Measurements from ENCODE around the gene HECTD1.
"Not testable (repeated sequence)": the region's sequence is repeated elsewhere in the genome, so short reads cannot be mapped to it uniquely, and the experiment has no call there.

Gene HECTD1

DNA sequence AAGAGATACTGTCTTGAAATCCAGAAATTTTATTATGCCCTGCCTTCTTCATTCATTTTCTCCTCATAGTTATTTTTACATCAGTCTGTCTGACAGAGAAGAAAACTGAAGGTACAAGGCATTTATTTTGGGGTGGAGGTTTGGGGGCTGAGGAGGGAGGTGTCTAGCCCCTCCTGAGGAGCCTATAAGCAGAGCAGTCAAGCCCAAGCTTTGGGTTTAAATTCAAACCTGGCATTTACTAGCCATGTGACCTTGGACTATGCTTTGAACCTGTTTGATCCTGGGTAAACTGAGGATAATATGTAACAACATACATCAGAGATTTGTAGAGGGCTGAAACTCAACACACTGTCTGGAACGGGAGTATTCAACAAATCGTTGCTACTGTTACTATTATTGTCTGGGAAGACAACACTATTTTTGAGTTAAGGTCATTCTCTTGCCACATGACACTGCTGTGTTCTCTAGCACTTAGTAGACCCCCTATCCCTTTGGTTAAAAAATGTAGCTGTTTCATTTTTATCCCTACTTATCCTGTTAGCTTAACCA, 115.4 kb downstream of the HECTD1 start:
- DNase-seq (ENCODE audit: low spot score), result no peak

DNA sequence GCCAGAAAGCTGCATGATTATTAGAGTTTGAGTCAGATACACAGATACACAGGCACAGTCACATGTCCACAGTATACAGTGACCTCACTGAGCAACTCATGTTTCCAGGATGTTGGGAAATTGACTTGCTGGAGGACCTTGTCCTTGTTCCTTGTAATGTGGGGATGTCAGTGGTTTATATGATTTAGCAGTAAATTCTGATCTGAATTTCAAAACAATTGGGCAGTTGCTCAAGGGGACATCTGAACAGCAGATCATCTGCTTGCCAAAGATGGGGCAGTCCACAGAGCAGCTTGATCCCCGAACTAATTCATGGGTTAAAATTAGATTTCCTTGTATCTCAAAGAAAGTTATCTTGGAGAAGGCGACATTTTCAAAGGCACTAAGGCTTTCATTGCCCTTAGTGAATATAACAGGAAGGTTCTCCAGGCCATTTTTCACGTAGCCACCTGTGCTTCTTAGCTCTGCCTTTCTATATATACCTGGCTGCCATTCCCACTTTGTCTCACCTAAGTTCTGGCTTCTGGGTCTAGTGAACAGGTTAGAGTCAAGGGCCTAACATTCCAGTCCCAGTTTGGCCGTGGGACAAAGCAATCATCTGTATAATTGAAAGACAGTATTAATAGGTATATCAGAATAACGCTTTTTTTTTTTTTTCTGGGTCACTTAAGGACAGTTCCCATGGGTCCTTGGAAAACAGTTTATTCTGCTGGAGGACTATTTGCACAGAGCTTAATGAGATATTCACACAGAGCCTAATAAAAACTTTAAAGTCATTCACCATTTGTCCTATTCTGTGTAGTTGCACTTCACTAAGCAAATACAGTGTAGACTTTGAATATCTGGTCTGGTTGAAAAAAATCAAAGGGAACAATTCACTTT, 116.5 kb downstream of the HECTD1 start:
- DNase-seq (ENCODE audit: low spot score), result no peak

DNA sequence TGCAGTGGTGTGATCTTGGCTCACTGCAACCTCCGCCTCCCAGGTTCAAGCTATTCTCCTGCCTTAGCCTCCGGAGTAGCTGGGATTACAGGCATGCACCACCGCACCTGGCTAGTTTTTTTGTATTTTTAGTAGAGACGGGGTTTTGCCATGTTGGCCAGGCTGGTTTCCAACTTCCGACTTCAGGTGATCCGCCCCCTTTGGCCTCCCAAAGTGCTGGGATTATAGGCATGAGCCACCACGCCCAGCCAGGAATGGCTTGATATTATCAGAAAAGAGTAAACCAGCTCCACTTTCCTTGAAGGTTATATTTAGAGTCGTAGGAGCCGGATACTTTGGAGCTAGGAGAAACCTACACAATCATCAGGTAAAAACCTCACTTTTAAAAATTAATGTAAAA, 121.1 kb downstream of the HECTD1 start:
- not testable (repeated sequence) for DNase-seq (ENCODE audit: low spot score)

DNA sequence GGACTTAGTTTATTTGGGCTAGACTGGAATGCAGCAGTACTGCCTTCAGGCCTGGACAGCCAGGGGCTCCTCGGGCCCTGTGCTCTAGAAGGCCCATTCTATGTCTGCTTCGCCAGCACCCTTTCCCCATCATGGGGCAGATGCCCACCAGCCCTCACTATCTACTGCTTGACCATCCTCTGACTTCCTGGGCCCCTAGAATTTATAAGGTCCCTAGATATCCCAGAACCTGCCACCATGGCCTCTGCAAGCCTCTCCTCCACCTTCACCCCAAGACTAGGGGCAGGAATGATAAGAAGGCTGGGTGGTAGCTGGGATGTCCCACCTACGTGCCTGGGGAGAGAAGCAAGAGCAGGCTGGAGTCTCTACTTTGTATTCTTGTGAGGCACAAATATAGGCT, 122.6 kb downstream of the HECTD1 start:
- DNase-seq (ENCODE audit: low spot score), result no peak

DNA sequence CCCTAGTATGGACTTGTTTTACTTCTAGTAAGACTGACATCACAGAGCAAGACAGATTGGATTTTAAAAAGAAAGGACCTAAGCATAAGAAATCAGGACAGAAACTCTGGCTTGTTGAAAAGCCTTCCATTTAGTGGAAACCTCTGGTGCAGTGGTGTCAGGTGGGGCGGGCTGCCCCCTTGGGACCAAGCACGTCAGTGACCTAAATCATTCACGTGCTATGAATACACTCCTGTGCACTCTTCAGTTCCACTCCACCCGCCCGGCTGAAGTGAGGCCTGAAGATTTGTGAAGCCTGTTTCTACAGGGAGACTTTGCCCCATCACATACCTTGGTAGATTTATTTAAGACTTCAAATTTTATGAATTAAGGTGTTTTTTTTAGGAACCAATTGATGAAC, 123.2 kb downstream of the HECTD1 start:
- no peak for DNase-seq (ENCODE audit: low spot score)

DNA sequence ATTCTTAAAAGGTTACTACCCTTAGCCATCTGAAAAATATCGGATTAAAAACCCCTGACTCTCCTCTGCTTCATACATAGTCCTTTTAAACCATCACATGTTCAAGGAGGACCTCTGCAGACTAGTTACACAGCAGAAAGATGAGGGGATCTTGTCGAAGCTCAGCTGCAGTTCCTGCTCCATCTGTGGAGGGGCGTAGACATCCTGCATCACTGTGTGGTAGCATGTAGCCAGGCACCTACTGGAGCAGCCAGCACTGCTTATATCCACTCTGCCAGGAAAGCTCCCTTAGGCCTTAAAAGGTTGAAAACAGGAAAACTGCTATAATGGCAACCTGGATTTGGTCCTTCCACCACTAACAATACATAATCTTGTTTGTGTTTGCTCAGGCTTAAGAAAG, 123.8 kb downstream of the HECTD1 start:
- no peak for DNase-seq (ENCODE audit: low spot score)

DNA sequence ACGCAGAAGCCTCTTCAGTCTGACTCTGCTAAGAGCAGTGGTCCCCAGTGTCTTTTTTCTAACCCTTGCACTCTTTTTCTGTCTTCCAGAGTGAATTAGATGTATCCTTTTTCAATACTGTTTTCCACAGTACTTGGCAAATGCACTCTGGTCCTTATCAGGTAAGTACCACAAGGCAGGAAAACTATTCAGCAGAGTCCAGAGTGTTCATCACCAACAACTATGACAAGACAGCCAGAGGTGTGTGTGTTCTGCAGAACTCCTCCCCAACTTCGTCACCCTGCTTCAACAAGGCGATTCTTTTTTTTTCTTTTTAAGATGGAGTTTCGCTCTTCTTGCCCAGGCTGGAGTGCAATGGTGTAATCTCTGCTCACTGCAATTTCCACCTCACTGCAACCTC, 127.1 kb downstream of the HECTD1 start:
- no peak for DNase-seq (ENCODE audit: low spot score)

DNA sequence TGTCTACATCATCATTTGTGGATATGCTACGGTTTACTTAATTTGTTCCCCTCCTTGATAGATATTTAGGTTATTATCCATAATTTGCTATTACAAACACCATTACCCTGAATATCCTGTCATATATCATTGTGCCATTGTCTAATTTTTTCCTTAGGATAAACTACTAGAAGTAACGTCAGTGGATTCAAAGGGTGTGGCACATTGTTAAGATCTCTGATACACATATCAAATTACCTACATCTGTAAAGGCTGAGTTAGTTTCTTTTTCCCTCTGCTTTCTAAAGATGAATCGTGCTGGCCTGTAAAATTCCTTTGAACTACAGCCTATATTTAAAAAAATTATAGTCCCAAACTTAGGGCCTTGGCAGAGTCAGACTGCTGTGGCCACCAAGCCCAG, 127.5 kb downstream of the HECTD1 start:
- no peak for DNase-seq (ENCODE audit: low spot score)

DNA sequence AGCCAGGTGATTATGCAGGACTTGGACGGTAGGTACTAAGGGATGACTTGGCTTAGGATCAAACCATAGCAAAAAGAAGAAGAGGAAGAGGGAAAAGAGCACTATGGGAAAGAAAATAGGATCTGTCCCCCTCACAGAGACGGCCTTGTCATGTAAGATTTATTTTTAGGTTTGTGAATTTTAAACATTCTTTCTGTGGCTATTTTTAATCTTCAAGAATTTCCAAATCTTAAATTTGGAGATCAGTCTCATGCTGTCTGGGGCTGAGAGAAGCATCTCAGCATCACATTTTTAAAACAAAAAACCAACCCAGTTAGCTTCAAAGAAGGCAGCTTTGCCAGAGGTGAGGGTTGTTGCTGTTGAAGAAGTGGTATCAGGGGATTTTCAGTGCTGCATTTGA, 128.8 kb downstream of the HECTD1 start:
- no peak for DNase-seq (ENCODE audit: low spot score)

DNA sequence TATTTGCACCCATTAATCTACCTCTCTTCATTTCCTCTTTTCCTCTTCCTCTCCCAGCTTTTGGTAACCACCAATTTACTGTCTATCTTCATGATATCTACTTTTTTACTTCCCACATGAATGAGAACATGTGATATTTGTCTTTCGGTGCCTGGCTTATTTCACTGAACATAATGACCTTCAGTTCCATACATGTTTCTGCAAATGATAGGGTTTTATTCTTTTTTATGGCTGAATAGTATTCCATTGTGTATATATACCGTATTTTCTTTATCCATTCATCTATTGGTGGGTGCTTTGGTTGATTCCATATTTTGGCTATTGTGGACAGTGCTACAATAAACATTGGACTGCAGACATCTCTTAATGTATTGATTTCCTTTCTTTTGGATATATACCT, 132.4 kb downstream of the HECTD1 start:
- DNase-seq (ENCODE audit: low spot score), result no peak

DNA sequence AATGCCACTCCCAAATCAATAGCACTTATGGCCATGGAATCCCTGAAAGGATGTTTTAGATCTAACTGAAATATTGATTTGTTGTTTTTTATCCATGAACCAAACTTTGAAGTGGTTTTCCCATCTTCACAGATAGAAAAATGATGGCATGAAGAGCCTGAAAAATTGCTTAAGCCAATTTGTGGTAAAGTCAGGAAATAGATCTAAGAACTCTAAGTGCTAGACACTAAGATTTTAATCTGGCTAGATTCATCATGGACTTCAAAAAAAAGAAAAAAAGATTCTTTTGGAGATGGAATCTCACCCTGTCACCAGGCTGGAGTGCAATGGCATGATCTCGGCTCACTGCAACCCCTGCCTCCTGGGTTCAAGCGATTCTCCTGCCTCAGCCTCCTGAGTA, 136.4 kb downstream of the HECTD1 start:
- DNase-seq (ENCODE audit: low spot score), result no peak

DNA sequence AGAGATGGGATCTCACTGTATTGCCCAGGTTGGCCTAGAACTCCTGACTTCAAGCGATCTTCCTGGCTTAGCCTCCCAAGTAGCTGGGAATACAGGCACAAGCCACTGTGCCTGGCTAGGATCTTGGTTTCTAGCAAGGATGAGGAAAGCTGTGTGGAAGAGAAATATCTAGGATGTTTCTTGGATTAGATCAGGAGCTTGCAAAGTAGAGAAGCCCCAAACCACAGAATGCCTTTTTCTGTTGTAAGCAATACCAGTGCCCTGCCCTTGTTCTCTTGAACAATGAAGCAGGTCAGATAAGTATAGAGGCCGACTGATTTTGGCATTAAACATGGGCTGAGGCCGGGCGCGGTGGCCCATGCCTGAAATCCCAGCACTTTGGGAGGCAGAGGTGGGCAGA, 137.2 kb downstream of the HECTD1 start:
- no peak for DNase-seq (ENCODE audit: low spot score)

DNA sequence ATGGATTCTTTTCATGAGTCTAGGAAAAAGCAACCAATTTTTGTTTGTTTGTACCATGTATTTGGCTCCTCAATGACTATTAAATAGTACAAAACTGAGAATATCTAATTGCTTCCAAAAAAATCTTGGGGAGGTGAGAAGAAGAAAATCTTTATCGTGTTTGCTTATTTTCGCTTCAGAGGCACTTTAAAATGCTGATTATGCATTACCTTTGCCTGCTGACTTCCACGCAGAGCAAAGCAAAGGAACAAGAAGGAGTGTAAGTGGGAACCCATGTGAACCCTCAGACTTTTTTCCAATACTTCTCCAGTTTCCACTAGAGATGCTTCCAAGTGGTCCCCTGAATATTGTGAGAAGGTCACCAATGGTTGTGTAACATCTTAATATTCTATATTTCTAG, 138.2 kb downstream of the HECTD1 start:
- no peak for DNase-seq (ENCODE audit: low spot score)

DNA sequence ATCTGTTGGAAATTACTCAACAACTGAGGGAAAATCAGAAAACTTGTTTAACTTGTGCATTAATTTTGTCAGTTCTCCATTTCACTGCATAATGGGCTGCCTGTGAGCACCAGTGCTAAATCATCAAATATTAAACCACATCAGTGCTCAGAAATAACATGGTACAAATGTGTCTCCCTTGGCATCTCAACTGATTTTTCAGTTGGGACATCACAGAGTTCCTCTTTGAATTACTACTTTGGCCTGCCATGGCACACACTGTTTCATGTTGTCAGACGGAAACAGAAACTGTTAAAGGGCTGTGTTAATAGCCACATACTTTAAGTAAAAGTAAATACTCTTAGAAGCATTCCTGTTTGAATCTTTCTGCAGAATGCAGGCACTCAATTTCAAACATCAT, 139.4 kb downstream of the HECTD1 start:
- no peak for DNase-seq (ENCODE audit: low spot score)

DNA sequence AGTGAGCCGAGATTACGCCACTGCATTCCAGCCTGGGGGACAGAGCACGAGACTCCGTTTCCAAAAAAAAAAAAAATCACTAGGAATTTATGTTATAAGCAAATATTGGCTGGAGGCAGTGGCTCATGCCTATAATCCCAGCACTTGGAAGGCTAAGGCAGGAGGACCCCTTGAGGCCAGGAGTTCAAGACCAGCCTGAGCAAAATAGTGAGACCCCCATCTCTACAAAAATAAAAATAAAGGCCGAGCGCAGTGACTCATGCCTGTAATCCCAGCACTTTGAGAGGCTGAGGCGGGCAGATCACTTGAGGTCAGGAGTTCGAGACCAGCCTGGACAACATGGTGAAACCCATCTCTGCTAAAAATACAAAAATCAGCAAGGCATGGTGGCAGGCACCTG, 144.7 kb downstream of the HECTD1 start:
- DNase-seq (ENCODE audit: low spot score), result not testable (repeated sequence)

DNA sequence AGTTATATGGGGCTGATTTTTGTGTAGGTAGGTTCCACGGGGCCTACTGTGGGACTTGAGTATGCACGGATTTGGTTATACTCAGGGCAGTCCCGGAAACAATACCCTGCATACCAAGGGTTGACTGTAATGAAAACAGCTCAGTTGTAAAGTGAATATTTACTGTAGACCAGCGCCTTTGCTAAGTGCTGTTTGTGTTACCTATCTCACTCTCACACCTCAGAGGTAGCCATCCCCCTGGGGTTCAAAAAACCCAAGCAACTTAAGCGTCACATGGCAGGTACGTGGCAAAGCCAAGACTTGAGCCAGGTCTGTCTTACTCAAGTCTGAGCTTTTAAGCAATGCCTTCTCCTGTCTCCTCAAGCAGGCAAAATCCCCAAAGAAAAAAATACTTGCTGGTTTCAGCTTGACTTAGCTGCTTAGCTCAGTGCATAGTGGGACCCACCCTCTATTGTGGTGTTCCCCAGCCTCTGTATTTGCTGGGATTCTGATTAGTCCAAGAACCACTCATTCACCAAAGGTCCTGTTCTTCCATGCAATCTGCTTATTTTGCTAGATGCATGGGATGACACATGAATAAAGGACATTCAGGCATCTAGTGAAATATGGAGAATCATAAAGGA, 147.2 kb downstream of the HECTD1 start:
- DNase-seq (ENCODE audit: low spot score), result no peak

DNA sequence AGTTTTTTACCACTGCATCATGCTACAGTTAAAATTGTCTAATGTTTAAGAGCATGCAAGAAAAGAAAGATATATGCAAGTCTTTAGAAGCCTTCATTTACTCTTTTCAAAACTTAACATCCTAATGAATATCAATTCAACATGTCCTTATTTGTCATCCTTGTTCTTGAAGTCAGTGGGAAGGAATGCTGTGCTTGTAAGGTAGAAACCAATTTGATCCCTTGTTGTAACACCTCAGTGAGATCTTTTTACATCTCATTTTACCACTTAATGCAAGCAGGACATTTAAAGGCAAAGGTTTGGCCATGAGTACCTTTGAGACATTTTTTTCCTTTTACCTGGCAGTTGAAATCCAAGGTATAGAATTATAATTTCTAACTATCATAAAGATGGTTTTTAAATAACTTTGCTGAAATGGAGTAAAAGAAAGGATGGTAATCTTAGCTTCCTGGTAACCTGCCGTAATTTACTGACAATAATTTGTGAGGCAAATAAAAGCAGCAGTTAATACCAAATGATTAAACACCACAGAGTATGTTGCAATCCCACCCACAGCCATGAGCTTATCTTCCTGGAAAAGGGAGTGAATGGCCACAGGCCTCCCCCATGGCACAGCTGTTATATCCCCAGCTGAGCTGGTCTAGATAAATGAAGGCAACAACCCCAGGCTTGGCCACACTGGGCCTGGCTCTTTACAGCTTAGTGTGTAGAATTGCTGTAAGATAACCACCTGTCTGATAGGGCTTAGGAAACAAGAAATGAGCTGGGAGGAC, 148.3 kb downstream of the HECTD1 start:
- DNase-seq (ENCODE audit: low spot score), result no peak

DNA sequence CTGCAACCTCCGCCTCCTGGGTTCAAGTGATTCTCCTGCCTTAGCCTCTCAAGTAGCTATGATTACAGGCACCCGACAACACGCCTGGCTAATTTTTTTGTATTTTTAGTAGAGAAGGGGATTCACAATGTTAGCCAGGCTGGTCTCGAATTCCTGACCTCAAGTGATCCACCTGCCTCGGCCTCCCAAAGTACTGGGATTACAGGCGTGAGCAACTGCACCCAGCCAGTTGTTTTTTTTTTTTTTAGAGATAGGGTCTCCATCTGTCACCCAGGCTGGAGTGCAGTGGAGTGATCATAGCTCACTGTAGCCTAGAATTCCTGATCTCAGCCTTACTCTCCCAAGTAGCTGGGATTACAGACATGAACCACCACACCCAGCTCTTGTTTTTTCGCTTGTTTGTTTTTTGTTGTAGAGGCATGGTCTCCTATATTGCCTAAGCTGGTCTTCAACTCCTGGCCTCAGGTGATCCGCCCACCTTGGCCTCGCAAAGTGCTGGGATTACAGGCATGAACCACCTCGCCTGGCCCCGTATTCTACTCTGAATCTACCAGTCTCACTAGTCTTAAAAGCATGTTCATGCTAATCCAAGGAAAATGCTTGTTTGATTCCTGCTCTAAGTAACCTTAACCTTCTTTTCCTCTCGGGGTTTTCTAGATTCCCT, 149.8 kb downstream of the HECTD1 start:
- no peak for DNase-seq (ENCODE audit: low spot score)

DNA sequence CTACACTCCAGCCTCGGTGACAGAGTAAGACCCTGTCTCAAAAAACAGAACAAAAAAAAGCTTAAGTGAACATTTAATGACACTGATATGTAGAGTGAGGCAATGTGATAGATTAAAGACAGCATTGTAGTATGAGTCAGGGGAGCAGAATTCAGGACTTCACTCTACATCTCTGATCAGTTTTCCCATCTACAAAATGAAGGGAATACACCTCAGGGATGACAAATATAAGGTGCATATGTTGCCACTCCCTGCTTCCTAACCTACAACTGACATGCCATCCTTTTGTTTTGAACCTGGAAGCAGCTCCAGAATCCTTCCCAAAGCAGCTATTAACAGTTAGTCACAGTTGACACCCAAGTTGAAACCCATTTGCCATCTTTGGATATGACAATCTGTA, 150.6 kb downstream of the HECTD1 start:
- DNase-seq (ENCODE audit: low spot score), result no peak

DNA sequence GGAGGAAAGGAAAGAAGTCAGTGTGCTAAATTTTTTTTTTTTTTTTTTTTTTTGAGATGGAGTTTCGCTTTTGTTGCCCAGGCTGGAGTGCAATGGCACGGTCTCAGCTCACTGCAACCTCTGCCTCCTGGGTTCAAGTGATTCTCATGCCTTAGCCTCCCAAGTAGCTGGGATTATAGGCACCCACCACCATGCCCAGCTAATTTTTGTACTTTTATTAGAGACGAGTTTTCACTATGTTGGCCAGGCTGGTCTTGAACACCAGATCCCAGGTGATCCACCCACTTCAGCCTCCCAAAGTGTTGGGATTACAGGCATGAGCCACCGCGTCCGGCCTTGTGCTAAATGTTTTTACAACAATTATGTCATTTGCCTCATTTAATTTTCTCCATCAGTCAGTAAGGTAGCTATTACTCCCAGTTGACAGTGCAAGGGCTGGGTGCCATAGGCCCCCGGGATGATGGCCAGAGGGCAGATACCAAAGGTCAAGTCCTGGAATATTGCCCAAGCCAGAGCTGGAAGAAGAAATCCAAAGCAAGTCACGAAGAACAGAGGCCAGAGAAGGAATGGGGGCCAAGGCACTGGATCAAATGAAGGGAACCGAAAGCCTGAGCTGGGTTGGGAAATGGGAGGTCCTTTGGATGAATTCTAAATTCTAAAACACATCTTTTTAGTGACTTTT, 154.5 kb downstream of the HECTD1 start:
- DNase-seq (ENCODE audit: low spot score), result not testable (repeated sequence)

DNA sequence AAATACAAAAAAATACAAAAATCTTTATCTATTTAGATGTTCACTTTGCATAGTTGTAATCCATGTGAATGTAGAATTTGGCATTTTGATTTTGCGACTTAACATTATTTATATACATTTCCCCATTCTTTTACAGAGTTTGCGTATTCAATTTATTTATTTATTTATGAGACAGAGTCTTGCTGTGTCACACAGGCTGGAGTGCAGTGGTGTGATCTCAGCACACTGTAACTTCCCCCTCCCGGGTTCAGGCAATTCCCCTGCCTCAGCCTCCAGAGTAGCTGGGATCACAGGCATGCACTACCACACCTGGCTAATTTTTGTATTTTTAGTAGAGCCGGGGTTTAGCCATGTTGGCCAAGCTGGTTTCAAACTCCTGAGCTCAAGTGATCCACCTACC, 156.1 kb downstream of the HECTD1 start:
- no peak for DNase-seq (ENCODE audit: low spot score)

DNA sequence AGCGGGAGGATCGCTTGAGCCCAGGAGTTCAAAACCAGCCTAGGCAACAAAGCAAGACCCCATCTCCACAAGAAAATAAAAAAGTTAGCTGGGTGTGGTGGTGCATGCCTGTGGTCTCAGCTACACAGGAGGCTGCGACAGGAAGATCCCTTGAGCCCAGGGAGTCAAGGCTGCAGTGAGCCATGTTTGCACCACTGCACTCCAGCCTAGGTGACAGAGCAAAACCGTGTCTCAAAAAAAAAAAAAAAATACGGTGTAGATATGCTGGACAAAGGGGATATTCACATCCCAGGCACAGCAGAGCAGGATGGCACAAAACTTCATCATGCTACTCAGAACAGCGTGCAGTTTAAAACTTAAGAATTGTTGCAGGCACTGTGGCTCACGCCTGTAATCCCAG, 156.6 kb downstream of the HECTD1 start:
- DNase-seq (ENCODE audit: low spot score), result no peak
